ENCODE results near the gene CYSTM1.

GRCh38 chr5:140228364-140228837 lies 53.4 kb downstream of the CYSTM1 start:
- TF ChIP-seq EZH2 (IDR thresholded peaks at IDR 0.05; ENCODE audit: insufficient read depth, poor library complexity, severe bottlenecking) (no peak), EZH2phosphoT487 (IDR thresholded peaks at IDR 0.05; ENCODE audit: insufficient read depth, low read depth) (no peak)

Measured in GM23248 (cell line).